Vagina (tissue), 2 donors: ENCODE results near the gene LRGUK.

ENCODE experiments used
- POLR2A ChIP-seq, 2 donors: fragments of 450-650 bp; IDR thresholded peaks; one replicate each; pipeline ENCODE4 v1.6.1; 2017; ENCODE audit warnings: antibody characterized with exemption in 2 of 2, mild to moderate bottlenecking in 2 of 2, moderate library complexity in 2 of 2
- TF ChIP-seq, protein P1 (sequence below), 3 experiments: fragments of 450-650 bp in 2 of 3; fragments of 200-600 bp in 1 of 3; sonication (generic) in 1 of 3; IDR thresholded peaks; one replicate each; pipeline ENCODE4 v1.5.1; 2017 to 2019; ENCODE audit warnings: antibody characterized with exemption in 3 of 3, mild to moderate bottlenecking in 2 of 3, moderate library complexity in 2 of 3

- TF ChIP-seq, protein P1, sequence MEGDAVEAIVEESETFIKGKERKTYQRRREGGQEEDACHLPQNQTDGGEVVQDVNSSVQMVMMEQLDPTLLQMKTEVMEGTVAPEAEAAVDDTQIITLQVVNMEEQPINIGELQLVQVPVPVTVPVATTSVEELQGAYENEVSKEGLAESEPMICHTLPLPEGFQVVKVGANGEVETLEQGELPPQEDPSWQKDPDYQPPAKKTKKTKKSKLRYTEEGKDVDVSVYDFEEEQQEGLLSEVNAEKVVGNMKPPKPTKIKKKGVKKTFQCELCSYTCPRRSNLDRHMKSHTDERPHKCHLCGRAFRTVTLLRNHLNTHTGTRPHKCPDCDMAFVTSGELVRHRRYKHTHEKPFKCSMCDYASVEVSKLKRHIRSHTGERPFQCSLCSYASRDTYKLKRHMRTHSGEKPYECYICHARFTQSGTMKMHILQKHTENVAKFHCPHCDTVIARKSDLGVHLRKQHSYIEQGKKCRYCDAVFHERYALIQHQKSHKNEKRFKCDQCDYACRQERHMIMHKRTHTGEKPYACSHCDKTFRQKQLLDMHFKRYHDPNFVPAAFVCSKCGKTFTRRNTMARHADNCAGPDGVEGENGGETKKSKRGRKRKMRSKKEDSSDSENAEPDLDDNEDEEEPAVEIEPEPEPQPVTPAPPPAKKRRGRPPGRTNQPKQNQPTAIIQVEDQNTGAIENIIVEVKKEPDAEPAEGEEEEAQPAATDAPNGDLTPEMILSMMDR (IDR thresholded peaks at IDR 0.05) = no peak
- TF ChIP-seq POLR2A (IDR thresholded peaks at IDR 0.05) = no peak
These were observed 52.2 kb downstream of the LRGUK start for GRCh38 chr7:134179036-134180011.
